SKM-1 treated with dmso at 0.1 percent for 144 hours (cell line): ENCODE data around the gene LXN.

Source experiments
- DNase-seq: peaks from one replicate; lab custom pipeline; 2025; ENCODE audit not compliant: unreplicated experiment; lab: John Stamatoyannopoulos, UW

LXN gene

DNA sequence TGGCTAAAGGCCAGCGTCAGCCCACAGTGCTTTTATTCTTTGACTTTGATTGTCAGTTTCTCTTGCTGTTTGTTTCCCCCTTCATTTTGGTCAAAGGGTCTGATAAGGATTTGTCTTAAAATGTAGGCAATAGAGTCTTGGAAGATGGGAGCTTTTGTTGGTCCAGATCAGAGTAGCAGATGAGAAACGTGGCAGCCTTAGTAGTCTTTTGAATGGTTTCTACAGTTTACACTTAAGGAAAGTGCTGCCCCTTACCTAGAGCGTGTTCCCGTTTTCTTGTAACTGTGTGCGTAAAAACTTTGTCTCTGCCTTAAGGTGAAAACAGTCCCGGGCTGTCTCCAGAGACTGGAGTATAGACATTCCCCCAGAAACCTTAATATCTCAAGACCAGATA is 630 bp downstream of the LXN start:
- no peak for DNase-seq

DNA sequence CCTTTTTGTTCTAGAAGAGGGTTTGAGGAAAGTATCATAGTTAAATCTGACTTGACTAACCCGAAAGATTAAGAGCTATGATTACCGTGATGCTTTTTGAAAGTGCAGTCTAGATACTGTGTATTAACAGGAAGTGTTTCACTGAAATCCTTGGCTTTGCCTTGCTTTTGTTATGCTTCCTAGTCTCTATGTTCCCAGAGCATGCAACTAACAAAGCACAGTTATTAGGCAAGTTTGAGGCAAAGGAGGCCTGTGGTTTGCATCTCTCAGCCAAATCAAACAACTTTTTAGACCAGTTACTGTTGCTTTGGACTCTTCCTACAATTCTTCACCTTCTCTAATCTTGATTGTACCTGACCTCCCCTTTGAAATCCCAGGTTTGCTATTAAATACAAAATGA is 3.9 kb downstream of the LXN start:
- no peak for DNase-seq

- DNase-seq, result no peak
Measured at GRCh38 chr3:158666416-158666815, 6.0 kb downstream of the LXN start.

DNA sequence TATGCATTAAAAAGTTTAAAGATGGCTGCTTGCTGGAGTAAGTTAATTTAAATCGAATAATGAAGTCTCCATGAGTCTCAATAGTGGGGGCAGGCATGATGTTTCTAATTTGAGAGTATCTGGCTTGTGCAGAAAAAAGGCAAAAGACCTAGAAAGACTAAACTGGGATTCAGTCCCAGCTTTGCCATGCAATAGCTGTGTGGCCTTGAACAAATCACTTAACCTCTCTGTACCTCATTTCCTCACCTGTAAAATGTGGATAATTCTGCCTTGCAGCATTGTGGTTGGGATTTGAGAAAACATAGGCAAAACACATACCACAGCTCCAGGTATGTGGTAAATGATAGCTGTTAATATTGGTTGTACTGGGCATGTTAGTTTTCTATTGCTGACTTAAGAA is 8.6 kb downstream of the LXN start:
- no peak for DNase-seq

GRCh38 chr3:158663246-158663645 is 9.2 kb downstream of the LXN start:
- DNase-seq, result no peak

DNA sequence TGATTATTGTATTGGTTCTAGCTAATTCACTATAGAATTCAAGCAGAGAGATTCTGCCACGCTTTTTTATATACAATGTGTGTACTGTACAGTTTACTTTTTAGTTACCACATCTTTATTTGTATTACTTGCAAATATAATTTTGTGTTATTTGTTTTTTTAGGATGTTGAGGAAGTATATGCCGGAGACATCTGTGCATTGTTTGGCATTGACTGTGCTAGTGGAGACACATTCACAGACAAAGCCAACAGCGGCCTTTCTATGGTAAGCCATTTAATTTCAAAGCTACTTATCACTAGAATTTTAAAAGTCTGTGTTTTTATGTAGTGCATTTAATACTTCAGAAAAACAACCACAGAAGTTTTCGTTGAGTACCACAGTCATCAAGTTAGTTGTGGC is 11.7 kb downstream of the LXN start:
- no peak for DNase-seq

DNA sequence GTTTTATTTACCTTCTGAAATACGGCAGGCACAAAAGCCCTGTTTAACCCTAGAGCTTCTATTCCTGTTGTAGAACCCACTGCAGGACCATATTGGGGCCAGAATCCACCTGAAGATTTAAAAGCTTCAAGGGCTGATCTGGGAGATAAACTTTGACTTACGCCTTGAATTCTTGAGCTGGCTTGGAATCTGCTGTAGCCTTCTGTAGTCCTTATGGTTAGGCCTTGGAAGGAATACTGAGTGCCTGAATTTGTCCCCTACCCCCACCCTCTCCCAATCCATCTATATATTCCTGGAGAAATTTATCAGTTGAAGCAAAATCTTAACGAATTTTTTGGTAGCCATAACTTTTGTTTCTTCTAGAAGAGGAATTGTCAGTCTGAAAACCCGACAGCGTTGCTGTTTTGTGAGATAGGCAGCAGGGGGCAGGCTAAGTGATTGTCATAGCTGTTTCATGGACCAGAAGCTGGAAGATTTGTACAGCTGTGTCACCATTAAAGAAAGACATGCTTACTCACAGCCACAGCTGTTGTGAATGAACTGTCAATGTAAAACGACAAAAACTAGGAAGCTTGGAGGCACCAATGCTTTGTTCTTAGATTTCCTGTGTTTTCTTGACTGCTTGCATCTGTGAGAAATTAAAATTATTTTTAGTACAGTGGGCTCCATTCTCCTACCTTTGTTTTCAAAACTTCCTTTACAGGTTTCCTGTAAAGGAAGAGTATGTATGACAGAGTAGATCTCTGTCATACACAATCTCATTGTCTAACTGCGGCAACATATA is 12.8 kb downstream of the LXN start:
- DNase-seq, result peak; percentile 64

DNA sequence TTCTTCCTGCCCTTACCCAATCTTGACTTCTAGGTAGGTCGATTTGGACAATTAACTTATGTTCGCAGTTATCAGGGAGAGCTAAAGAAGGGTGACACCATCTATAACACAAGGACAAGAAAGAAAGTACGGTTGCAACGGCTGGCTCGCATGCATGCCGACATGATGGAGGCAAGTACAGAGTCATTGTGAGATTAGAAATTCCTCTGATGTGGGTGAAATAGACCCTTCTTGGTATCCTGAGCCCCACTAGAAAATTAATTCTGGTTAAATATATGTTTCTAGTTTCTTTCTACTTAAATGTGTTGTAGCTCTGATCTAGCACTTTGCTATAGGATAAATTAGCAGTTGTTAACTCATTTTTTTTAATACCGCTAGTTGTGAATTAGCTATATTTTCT is 13.6 kb downstream of the LXN start:
- no peak for DNase-seq

DNA sequence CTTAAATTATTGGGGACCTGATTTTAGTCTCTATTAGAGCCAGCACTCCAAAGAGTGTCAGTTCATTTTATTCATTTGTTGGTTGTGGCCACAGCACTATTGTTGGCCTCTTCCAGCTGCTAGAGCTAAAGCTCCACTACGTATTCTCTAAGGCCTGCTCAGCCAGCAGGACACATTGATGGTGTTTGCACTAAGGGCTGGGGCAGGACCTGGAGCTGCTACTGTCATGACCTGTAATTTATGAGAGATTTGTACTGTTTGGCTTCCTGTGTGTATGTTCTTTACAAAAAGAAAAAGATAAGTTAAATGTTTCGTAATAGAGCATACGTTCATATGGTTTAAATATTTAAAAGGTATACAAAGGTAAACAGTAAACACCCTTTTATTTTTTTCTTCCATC is 20.0 kb downstream of the LXN start:
- no peak for DNase-seq

GRCh38 chr3:158651192-158651591 is 21.3 kb downstream of the LXN start:
- no peak for DNase-seq

DNA sequence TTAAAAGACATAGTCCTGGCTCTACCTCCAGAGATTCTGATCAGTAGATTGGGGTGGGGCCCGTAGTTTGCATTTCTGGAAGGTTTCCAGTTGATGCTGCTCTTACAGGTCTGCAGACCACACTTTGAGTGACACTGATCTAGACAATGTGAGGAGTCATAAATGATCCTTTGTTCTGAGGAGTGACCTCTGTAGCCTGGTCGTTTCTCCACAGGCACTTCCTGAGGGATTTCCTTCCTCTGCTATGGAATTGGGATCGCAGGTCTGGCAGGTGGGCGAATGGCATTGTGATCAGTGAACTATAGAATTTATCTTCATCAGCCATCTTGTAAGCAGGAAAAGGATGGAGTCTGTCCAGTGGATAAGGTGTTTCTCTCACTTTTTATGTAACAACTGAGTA is 22.7 kb downstream of the LXN start:
- no peak for DNase-seq

- peak; percentile 98 for DNase-seq
Measured at GRCh38 chr3:158644345-158644908, 28.0 kb downstream of the LXN start, which contains the start of gene GFM1. TSS of gene GFM1 (plus strand) at chr3:158644527. CDS start at chr3:158644635, 108 bp downstream.

DNA sequence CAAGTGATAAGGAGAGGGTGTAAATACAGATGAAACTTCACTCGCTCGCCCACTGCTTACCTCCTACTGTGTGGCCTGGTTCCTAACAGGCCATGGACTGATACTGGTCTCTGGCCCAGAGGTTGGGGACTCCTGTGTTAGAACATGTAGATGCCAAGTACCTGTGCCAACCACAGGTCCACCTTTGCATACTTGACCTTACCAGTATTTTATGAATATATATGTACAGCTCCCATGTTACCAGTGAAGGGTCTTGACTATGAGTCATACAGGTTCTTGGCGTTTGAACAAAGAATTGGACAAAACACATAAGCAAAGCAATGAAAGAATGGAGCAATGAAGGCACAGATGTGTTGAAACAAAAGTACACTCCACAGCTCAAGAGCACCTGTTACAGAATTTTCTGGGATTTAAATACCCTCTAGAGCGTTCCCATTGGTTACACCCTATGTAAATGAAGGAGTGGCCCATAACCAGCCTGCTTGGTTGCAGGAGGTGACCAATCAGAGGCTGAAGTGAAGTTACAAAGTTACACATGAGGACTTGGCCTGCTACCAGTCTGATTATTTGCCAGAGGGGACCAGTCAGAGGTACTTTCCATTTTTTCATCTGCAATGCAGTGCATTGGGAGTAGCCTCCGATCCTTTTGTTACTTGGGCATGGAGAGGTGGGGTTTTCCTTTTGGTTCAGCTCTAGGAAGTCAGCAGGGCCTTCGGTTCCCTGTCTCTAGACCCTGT is 29.8 kb downstream of the LXN start:
- DNase-seq, result no peak

GRCh38 chr3:158642005-158642404 is 30.4 kb downstream of the LXN start:
- no peak for DNase-seq

DNA sequence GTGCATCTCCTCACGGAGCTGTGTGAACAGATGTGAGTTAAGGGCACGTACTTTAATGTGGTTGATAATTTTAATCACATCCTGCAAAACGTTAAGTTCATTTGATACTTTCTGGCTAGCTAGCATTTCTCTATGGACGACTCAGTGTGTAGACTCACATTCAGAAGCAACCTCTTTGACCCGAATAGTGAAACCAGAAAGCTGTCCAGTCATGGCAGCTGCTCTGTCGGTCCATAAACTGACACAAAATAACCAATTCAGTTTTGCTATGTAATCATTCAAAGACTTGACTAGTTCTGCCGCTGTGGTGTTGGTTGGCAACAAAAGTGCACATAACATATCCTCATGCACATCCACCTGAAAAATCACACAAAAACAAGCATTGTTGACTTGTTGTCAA is 31.8 kb downstream of the LXN start:
- DNase-seq, result no peak

DNA sequence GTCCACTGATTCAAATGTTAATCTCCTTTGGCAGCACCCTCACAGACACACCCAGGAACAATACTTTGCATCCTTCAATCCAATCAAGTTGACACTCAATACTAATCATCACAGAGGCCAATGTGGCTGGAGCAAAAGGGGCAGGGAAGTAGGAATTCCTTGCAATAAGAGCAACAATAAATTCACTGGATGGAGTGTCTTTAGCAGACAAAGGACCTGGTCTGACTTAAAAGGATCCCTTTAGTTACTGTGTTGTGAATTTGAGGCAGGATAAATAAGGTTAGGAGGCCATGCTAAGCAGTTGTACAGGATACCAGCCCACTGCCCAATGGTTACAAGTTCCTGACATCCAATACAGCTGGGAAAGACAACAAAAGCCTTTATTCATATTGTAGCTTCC is 40.5 kb downstream of the LXN start:
- no peak for DNase-seq

DNA sequence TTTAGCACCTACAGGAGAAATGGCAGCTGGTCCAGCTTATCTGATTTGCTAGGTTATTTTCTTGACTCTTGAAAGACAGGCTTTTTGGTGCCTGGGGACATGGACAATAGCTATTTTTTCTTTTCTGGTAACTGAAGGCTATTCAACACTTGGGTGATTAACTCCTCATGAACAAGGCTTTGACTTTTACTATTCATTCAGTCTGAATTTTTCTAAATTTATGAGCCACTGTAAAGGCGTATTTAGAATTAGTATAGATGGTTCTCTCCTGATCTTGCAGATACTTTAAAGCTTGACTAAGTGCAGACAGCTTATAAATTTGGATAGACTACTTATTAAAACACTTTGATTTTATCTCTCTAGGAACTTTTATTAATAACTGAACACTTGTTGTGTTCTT is 46.6 kb downstream of the LXN start:
- no peak for DNase-seq

DNA sequence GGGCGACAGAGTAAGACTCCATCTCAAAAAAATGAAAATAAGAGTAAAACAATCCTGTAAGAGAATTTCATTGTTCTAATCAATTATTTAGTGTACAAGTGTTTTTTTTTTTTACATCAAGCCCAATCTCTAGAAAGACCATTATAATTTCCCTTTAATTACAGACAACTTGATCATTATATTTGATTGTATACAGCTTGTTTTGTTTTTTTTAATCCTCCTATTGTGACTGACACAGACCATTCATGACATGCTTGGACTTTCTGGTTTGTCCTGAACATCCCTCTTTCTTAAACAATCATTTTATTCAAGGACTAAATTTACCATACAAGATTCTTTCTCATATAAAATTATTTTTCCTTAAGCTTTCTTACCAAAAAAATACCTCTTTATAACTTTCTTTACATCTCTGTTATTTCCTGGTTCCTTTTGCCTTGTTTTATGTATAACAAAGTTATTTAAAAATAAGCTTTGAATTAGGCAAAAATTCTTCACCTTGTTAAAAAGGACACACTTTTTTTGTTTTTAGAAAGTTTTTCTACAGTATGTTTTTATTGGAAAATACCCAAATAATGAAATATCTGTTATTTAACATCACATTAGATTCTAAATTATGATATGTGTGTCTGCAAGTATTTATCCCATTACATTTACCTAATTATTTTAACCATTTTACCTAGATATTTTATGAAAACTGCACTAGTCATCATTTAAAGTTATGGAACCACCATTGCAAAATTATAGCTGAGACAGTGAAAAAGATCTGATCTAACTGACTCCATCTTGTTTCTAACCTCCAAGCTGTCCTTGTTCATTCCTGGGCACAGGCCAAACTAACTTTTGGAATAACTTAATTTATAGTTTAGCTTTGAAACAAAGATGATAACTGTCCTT is 54.2 kb downstream of the LXN start:
- DNase-seq, result no peak
